GM21723 (cell line): ENCODE measurements around the gene LDLRAD3.

Experiments
- ATAC-seq: cut with Tn5 transposase; IDR thresholded peaks from one replicate; pipeline ENCODE4 v1.9.1; 2021; ENCODE audit warnings: mild to moderate bottlenecking, moderate library complexity; ENCODE audit not compliant: unreplicated experiment

LDLRAD3 gene

GRCh38 chr11:36193290-36193619, 249.4 kb downstream of the LDLRAD3 start:
- no peak for ATAC-seq

- ATAC-seq = no peak
Measured at GRCh38 chr11:36193721-36194120, 249.9 kb downstream of the LDLRAD3 start.

- no peak for ATAC-seq
Measured at GRCh38 chr11:36195496-36196354, 251.9 kb downstream of the LDLRAD3 start.

GRCh38 chr11:36196411-36196998, 252.6 kb downstream of the LDLRAD3 start:
- ATAC-seq = no peak

- ATAC-seq = no peak
Measured at GRCh38 chr11:36201411-36201810, 257.5 kb downstream of the LDLRAD3 start.

- no peak for ATAC-seq
Measured at GRCh38 chr11:36205536-36205935, 261.7 kb downstream of the LDLRAD3 start.

GRCh38 chr11:36210529-36210928, 266.7 kb downstream of the LDLRAD3 start:
- ATAC-seq = no peak

GRCh38 chr11:36211761-36212430, 268.0 kb downstream of the LDLRAD3 start:
- no peak for ATAC-seq

GRCh38 chr11:36212564-36213392, 268.9 kb downstream of the LDLRAD3 start:
- ATAC-seq = no peak

GRCh38 chr11:36213393-36213840, 269.6 kb downstream of the LDLRAD3 start:
- no peak for ATAC-seq

- ATAC-seq = no peak
Measured at GRCh38 chr11:36214480-36214879, 270.6 kb downstream of the LDLRAD3 start.

- no peak for ATAC-seq
Measured at GRCh38 chr11:36214976-36215692, 271.3 kb downstream of the LDLRAD3 start.

- no peak for ATAC-seq
Measured at GRCh38 chr11:36215693-36216060, 271.8 kb downstream of the LDLRAD3 start.

- ATAC-seq = no peak
Measured at GRCh38 chr11:36216061-36216615, 272.3 kb downstream of the LDLRAD3 start.

GRCh38 chr11:36218283-36218921, 274.5 kb downstream of the LDLRAD3 start:
- no peak for ATAC-seq

GRCh38 chr11:36219996-36220395, 276.1 kb downstream of the LDLRAD3 start:
- no peak for ATAC-seq

GRCh38 chr11:36222831-36223635, 279.2 kb downstream of the LDLRAD3 start:
- no peak for ATAC-seq

- ATAC-seq = no peak
Measured at GRCh38 chr11:36224209-36224882, 280.5 kb downstream of the LDLRAD3 start.
